C4-2B (cell line): ENCODE measurements around the gene AKAP8L.

ENCODE experiments used
- CTCF ChIP-seq: fragments of 450-650 bp; conservative IDR thresholded peaks from 2 replicates; pipeline ENCODE4 v1.5.1; 2017; ENCODE audit warnings: mild to moderate bottlenecking
- ZFX ChIP-seq: fragments of 450-650 bp; IDR thresholded peaks from 2 replicates; pipeline ENCODE4 v1.6.1; 2017

GRCh38 chr19:15397782-15398181, 21.0 kb downstream of the AKAP8L start:
- no peak for TF ChIP-seq CTCF
- TF ChIP-seq ZFX = no peak
